Fibroblast of villous mesenchyme (primary cell): ENCODE measurements around the gene HOXB2. TPM values are rescaled to one million over a fixed set of nuclear protein-coding genes. Genes with fewer than 3 reads are reported as not detected.

Experiments used
- DNase-seq: peaks from one replicate; pipeline ENCODE4 v3.0.0-alpha.2; 2010; ENCODE audit warnings: low read depth
- H3K4me3 ChIP-seq: 2 replicates; pipeline ENCODE4 v1.5.1; 2011; ENCODE audit warnings: low read depth, mild to moderate bottlenecking, low read length
- total RNA-seq: library from RNA; depleted of rRNA; stranded (reverse); fragments of >200 nt; gene quantifications from 2 replicates; pipeline ENCODE4 v1.2.3, GENCODE V29; 2012
- TF ChIP-seq, protein P1 (sequence below): IDR thresholded peaks from 2 replicates; pipeline ENCODE4 v1.5.1; 2012; ENCODE audit warnings: low read depth, mild to moderate bottlenecking, low read length; ENCODE audit not compliant: insufficient read depth

HOXB2 gene
- total RNA-seq = 4.3 and 4.5 TPM in 2 replicates

DNA sequence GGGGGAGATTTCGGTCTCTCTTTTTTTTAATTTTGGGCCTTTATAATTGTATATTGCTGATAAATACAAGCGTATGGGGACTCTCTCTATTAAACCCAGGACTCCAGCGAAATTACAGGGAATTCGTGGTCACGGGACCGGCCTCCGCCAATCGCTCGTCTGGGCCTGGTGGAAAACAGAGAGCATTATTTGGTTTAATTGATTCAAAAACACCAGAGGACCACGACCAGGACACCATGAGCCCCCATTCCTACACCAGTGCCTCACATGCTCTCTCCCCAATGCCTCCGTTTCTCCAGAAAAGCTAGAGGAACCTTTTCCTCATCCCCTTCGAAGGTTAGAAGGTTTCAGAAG is at the start of gene HOXB2:
Gene HOXB2, minus strand, starts transcription at position 88 of the 354 bp plus-strand sequence. CDS start 198 bp downstream, outside the sequence.
- peak within 1 kb of the TSS; percentile 72 for H3K4me3 ChIP-seq
- no peak for DNase-seq
- TF ChIP-seq, protein P1, sequence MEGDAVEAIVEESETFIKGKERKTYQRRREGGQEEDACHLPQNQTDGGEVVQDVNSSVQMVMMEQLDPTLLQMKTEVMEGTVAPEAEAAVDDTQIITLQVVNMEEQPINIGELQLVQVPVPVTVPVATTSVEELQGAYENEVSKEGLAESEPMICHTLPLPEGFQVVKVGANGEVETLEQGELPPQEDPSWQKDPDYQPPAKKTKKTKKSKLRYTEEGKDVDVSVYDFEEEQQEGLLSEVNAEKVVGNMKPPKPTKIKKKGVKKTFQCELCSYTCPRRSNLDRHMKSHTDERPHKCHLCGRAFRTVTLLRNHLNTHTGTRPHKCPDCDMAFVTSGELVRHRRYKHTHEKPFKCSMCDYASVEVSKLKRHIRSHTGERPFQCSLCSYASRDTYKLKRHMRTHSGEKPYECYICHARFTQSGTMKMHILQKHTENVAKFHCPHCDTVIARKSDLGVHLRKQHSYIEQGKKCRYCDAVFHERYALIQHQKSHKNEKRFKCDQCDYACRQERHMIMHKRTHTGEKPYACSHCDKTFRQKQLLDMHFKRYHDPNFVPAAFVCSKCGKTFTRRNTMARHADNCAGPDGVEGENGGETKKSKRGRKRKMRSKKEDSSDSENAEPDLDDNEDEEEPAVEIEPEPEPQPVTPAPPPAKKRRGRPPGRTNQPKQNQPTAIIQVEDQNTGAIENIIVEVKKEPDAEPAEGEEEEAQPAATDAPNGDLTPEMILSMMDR = no peak

DNA sequence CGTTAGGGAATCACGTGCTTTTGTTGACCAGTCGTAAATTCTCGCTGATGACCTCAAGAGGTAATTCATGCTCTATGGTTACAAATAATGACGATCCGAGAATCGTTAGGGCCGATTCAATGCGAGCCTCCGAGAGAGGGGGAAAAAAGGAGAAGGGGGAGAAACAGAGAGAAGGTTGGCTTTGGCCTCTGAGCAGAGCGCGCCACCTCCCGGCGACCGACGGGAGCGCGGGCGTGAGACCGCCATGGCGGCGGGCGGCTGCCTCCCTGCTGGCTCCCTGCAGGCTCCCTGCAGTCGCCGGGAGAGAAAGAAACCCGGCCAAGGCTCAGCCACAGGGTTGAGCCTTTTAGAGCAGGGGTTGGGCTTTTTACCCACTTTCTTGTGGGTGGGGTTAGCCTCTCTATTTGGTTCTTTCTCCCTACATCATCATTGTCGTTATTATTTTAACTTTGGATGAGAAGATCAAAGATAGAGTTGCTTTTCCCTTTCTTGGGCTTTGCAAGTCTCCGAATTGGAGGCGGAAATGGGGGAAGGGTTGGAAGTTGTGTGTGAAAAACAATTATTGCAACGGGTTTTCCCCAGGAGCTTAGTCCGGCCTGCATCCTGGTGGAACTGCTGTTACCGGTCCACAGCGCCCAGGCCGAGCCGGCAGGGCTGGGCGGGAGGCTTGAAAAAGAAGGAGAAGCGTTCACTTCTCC is 49.1 kb upstream of the HOXB2 start:
- TF ChIP-seq, protein P1 = peak; percentile 90
- H3K4me3 ChIP-seq = peak overlapping the region; percentile 49
- DNase-seq = peak; percentile 71

DNA sequence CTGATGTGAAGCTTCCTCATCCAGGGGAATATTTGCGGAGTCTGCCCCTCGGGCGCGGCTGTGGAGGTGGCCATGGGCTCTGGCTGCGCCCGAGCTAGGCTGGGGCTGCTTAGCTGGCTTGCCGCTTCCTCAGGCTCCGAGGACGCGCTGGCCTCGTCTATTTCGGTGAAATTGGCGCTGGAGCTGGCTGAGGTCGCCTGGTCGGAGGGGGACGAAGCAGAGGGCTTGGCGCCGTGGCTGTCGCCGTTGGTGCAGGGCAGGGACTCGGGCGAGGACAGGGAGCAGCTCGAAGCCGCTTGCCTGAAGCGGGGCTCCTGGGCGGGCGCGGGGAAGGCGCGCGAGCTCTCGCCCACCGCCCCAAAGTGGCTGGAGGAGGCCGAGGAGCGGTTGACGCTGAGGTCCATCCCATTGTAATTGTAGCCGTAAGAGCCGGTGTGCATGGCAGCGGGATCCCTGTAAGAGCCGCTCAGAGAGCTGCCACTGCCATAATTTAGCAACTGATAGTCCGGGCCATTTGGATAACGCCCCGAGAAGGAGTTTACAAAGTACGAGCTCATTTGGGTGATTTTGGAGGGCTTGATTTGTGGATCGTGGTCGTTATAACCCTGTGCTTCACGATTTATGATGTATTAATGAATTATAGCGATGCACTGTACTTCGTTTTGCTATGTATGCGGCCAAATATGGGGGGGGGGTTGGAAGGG is 48.4 kb upstream of the HOXB2 start, which contains the start of gene HOXB5:
Gene HOXB5, minus strand, starts transcription at position 654 of the 704 bp plus-strand sequence. Its CDS starts 97 bp downstream, at position 557.
- TF ChIP-seq, protein P1 = no peak

DNA sequence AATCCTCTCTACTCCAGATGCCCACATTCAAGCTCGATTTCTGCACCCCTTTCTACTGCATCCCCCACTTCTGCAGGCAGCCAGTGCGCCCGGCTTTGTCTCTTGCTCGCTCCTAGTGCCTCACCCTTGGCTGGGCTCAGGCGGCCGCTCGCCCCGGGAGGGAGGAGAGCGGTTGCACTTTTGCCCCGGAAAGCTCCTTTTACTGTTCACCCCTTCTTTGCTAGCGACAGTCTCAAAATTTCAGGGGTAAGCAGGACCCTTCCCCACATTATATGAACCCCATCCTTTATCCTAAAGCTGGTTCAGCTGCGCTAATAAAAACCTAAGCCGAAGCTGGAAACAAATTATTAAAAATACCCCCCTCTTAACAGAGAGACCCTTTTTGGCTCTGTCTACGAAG is 47.7 kb upstream of the HOXB2 start:
- TF ChIP-seq, protein P1 = no peak
- peak overlapping the region; percentile 49 for H3K4me3 ChIP-seq
- no peak for DNase-seq

More for the DNA sequence above, 48.4 kb upstream of the HOXB2 start, which contains the start of gene HOXB5:
- peak within 1 kb of the TSS; percentile 49 for H3K4me3 ChIP-seq
- DNase-seq = peak; percentile 28

DNA sequence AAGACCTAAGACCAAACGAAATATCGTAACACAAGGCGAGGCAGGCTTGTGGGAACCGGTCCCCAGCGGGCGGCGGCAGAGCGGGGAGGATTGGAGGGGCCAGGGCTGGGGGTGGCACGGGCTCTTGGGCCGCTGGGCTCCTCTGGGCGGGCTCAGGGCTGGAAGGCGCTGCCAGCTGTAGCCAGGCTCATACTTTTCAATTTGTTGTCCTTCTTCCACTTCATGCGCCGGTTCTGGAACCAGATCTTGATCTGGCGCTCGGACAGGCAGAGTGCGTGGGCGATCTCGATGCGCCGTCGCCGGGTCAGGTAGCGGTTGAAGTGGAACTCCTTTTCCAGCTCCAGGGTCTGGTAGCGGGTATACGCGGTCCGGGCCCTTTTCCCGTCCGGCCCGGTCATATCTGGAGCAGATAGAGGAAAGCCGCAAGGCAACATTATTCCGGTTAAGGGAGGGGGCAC is 47.2 kb upstream of the HOXB2 start:
- TF ChIP-seq, protein P1 = no peak
- no peak for DNase-seq
- peak overlapping the region; percentile 49 for H3K4me3 ChIP-seq

DNA sequence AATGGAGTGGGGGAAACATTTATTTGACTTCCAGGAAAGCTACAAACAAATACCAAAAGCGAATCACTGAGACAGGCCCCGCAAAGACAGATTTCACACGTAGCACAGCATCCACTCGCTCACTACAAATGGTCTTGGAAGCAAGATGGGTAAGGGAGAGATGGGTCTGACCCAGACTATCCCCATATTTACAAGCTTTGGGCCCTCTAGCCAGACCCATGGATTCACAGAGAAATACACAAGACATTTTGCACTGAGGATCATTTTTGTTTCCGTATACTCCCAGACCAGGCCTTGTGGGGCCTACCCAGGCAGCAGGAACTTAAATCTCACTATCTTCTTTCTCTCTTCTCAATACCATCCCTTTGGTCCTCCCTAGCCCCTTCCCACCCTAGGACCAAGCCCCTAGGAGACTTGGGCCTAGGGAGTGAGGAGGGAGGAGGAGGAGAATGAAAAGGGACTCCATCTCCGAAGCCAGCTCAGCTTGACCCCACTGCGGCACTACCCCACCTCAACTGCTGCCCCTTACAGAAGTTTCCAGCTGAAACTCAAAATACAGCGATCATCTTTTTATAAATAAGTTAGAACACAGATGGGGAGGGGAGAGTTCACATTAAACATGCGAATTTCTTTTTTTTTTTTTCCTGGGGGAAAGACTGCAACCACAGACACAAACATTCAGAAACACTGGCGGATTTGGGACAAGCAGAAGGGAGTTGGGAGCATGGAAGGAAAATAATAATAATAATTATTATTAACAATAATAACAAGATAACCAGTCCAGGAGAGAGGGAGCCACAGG is 46.5 kb upstream of the HOXB2 start:
- H3K4me3 ChIP-seq = no peak overlapping the region
- DNase-seq = no peak

More for the DNA sequence above, 46.5 kb upstream of the HOXB2 start:
- TF ChIP-seq, protein P1 = no peak
